Transverse colon (tissue), 4 donors: ENCODE measurements around the gene NRG2. TPM values are rescaled to one million over a fixed set of nuclear protein-coding genes. Genes with fewer than 3 reads are reported as not detected.

Source experiments
- DNase-seq: peaks from one replicate; pipeline ENCODE4 v3.0.0-alpha.2; 2019
- H3K27ac ChIP-seq, 4 donors: fragments of 200-600 bp; sonication (generic); 2 replicates each; pipeline ENCODE4 v1.5.1; 2016 to 2018; ENCODE audit warnings: inconsistent platforms in 4 of 4
- H3K27me3 ChIP-seq: fragments of 200-600 bp; sonication (generic); 2 replicates; pipeline ENCODE4 v1.5.1; 2017; ENCODE audit warnings: inconsistent platforms
- H3K36me3 ChIP-seq, 4 donors: fragments of 200-600 bp; sonication (generic); 2 replicates each; pipeline ENCODE4 v1.5.1; 2017 to 2019; ENCODE audit warnings: inconsistent platforms in 4 of 4
- H3K4me1 ChIP-seq, 4 donors: fragments of 200-600 bp; sonication (generic); 2 replicates each; pipeline ENCODE4 v1.5.1; 2017 to 2020; ENCODE audit warnings: inconsistent platforms in 4 of 4
- H3K4me3 ChIP-seq, 4 donors: fragments of 200-600 bp; sonication (generic); 1 replicate in 1 of 4; 2 replicates in 3 of 4; pipeline versions ENCODE4 v1.5.1 to v1.6.1; 2017 to 2019; ENCODE audit warnings: inconsistent platforms in 4 of 4
- H3K9me3 ChIP-seq, 2 donors: fragments of 200-600 bp; sonication (generic); 2 replicates each; pipeline ENCODE4 v1.5.1; 2017 to 2019; ENCODE audit warnings: inconsistent platforms in 2 of 2
- CTCF ChIP-seq, 5 experiments: fragments of 200-600 bp in 3 of 5; fragments of 450-650 bp in 2 of 5; sonication (generic) in 3 of 5; IDR thresholded peaks; 1 replicate in 2 of 5; 2 replicates in 3 of 5; pipeline ENCODE4 v1.5.1; 2016 to 2017; ENCODE audit warnings: antibody characterized with exemption in 5 of 5, inconsistent platforms in 3 of 5, mild to moderate bottlenecking in 2 of 5, moderate library complexity in 1 of 5
- EP300 ChIP-seq: sonication (generic); formaldehyde crosslinking; IDR thresholded peaks from one replicate; pipeline ENCODE4 v1.6.1; 2017; ENCODE audit warnings: antibody characterized with exemption, low read depth
- POLR2A ChIP-seq: fragments of 450-650 bp; IDR thresholded peaks from one replicate; pipeline ENCODE4 v1.6.1; 2016; ENCODE audit warnings: antibody characterized with exemption, mild to moderate bottlenecking, moderate library complexity
- POLR2AphosphoS5 ChIP-seq, 3 donors: sonication (generic); formaldehyde crosslinking; IDR thresholded peaks; one replicate each; pipeline ENCODE4 v1.6.1; 2016; ENCODE audit warnings: antibody characterized with exemption in 3 of 3
- WGBS, 2 donors: methylation state at CpG; one replicate each; pipeline ENCODE4 v1.1.5; 2018; ENCODE audit warnings: low coverage in 1 of 2; 5-methylcytosine and 5-hydroxymethylcytosine counted together
- in situ Hi-C, 4 donors: fragments of 200-750 bp; cut with MboI; loops; one replicate each; pipeline versions ENCODE4 v1.15.0 to v1.15.1; 2017; ENCODE audit warnings: low sequenced_read_pairs in 3 of 4, low pct_ligation_motif_present in 1 of 4, low pct_unique_long_range_greater_than_20kb in 1 of 4
- intact Hi-C: fragments of 100-400 bp; cut with DNase I; formaldehyde crosslinking; loops from one replicate; pipeline ENCODE4 v1.15.1; 2023; ENCODE audit warnings: low total_unique reads
- total RNA-seq, 4 donors: library from RNA; depleted of rRNA; stranded (reverse); fragments of >200 nt; gene quantifications; one replicate each; pipeline ENCODE4 v1.1.0, GENCODE V29; 2016

NRG2 gene
- total RNA-seq, 4 donors from 2014 or later = 0.68 to 12.3 (median 0.95) TPM; not detected in 1

- in situ Hi-C loops = no loop called here
- TF ChIP-seq EP300 = no peak
- no peak for TF ChIP-seq POLR2A
- no peak for TF ChIP-seq POLR2AphosphoS5 (IDR thresholded peaks at IDR 0.05)
- TF ChIP-seq CTCF (IDR thresholded peaks at IDR 0.05) = no peak
- intact Hi-C loops = no loop called here
- Histone ChIP-seq H3K36me3 (no peaks in the 10 kb centered on the region), H3K27ac (no peak overlapping the region), H3K4me1 (no peaks in the 10 kb centered on the region), H3K4me3 (no peak overlapping the region), H3K27me3 (peaks cover 12% of the 10 kb centered on the region), H3K9me3 (no peaks in the 10 kb centered on the region)
- no peak for DNase-seq
- 80 to 94% methylated on average over 1 to 2 of the region's 2 CpGs for WGBS, 2 donors
Observed at GRCh38 chr5:140007311-140007710, 35.8 kb downstream of the NRG2 start.

GRCh38 chr5:140005145-140005591 lies 37.9 kb downstream of the NRG2 start:
- intact Hi-C loops = no loop called here
- H3K4me1 ChIP-seq = no peaks in the 10 kb centered on the region
- no peaks in the 10 kb centered on the region for H3K36me3 ChIP-seq
- no peaks in the 10 kb centered on the region for H3K9me3 ChIP-seq
- no peak for DNase-seq
- TF ChIP-seq CTCF (IDR thresholded peaks at IDR 0.05) (no peak), POLR2A (no peak), EP300 (no peak), POLR2AphosphoS5 (IDR thresholded peaks at IDR 0.05) (no peak)
- no peak overlapping the region for H3K4me3 ChIP-seq
- in situ Hi-C loops = no loop called here
- H3K27me3 ChIP-seq = peaks cover 21% of the 10 kb centered on the region
- 40 to 77% methylated on average over 1 to 4 of the region's 4 CpGs for WGBS, 2 donors
- no peak overlapping the region for H3K27ac ChIP-seq

- Histone ChIP-seq H3K9me3 (no peaks in the 10 kb centered on the region), H3K27me3 (peaks cover 21% of the 10 kb centered on the region), H3K4me1 (no peaks in the 10 kb centered on the region), H3K36me3 (no peaks in the 10 kb centered on the region), H3K4me3 (no peak overlapping the region), H3K27ac (no peak overlapping the region)
- intact Hi-C loops = no loop called here
- TF ChIP-seq CTCF (IDR thresholded peaks at IDR 0.05) (no peak), POLR2AphosphoS5 (IDR thresholded peaks at IDR 0.05) (no peak), EP300 (no peak), POLR2A (no peak)
- in situ Hi-C loops = no loop called here
- WGBS, 2 donors = 46 to 62% methylated on average over 2 of the region's 2 CpGs
- no peak for DNase-seq
Observed at GRCh38 chr5:140004174-140004573, 38.9 kb downstream of the NRG2 start.

GRCh38 chr5:140003519-140003918 lies 39.6 kb downstream of the NRG2 start:
- Histone ChIP-seq H3K27me3 (peaks cover 21% of the 10 kb centered on the region), H3K27ac (no peak overlapping the region), H3K9me3 (no peaks in the 10 kb centered on the region), H3K36me3 (no peaks in the 10 kb centered on the region), H3K4me3 (no peak overlapping the region), H3K4me1 (no peaks in the 10 kb centered on the region)
- 62 to 63% methylated on average over 1 of the region's 1 CpG for WGBS, 2 donors
- in situ Hi-C loops (no loop called here), intact Hi-C loops (no loop called here)
- no peak for TF ChIP-seq CTCF (IDR thresholded peaks at IDR 0.05)
- TF ChIP-seq POLR2AphosphoS5 (IDR thresholded peaks at IDR 0.05) = no peak
- TF ChIP-seq POLR2A = no peak
- TF ChIP-seq EP300 = no peak
- no peak for DNase-seq
